ENCODE measurements around the gene GNPAT.

GNPAT gene

DNA sequence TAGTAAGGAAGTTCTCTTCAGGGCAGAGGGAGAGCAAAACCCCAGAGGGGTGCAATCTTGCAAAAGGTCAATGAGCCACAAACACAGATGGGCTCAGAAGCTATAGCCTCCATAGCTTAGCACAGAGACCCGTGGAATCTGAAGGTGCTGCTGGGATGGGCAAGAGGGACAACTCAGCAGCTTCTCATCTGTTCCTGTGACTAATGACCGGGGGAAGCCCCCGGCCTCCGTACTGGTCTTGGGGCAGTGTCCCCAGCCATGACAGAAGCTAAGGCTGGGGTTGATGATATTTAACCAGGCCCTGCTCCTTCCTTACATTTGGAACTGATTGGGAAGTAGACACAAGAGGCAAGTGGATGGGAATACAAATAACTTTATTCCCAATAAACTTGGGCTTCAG lies 77.6 kb downstream of the GNPAT start:
- no peak for DNase-seq

- DNase-seq = no peak
Observed at GRCh38 chr1:231319080-231319479, 78.1 kb downstream of the GNPAT start.

DNA sequence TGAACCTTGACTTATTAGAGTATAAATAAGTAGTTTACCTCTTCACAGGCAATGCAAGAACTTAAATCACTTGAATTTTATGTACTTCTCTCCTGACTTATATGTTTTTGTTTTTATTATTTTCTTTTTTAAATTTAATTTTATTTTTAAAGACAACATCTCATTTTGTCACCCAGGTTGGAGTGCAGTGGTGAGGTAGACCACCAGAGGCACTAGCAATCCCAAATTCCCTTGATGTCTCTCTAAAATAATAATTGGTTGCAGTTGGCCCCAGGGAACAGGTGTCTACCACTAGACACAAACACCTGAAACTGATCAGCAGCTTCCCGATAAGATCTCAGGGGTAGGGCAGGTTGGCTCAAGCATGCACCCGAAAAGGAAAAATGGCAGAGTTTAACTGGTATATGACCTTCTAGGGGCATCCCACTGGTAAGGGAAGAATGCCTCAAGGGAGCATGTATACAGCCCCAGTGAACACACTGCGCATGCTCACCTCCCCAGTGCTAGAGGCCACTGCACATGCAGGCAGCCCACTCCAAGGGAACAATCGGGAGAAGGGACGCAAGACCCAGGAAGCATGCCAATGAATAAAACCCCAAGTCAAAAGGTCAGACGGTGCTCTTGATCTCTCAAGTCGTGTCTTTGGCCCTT lies 82.0 kb downstream of the GNPAT start:
- no peak for DNase-seq

- DNase-seq = no peak
Observed at GRCh38 chr1:231324660-231325059, 83.6 kb downstream of the GNPAT start.

- no peak for DNase-seq
Observed at GRCh38 chr1:231326248-231326647, 85.2 kb downstream of the GNPAT start.

All from activated T-cell treated with anti-CD3 and anti-CD28 coated beads, Interleukin-2, amount 50 U/mL, for 1 hour (primary cell).